ENCODE results near the gene PABPN1L. TPM values are rescaled to one million over a fixed set of nuclear protein-coding genes. Genes with fewer than 3 reads are reported as not detected.

The PABPN1L gene
- total RNA-seq, 6 experiments from 2014 or later: 0.37 TPM; not detected in 5

DNA sequence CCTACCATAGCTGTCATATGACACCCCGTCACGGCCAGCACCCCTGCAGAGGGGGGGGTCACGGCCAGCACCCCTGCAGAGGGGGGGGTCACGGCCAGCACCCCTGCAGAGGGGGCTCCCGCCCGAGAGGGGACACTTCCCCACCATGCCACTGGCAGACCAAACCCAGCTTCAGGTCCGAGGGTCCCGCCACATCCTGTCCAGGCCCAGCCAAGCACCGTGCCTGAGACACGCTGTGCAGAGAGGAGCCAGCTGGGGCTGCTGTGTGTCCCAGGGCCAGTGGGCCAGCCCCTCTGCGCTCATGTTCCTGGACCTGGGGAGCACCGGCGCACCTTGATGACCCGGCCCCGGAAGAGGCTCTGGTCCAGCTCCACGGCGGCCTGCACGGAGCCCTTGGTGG, 1.9 kb downstream of the PABPN1L start:
- Histone ChIP-seq H3K27me3 (no peaks in the 10 kb centered on the region), H3K27ac (no peak overlapping the region), H3K9me3 (no peaks in the 10 kb centered on the region), H3K36me3 (peaks cover 0 to 21% (median 5%) of the 10 kb centered on the region in 4 donors), H3K4me3 (no peak overlapping the region), H3K4me1 (no peaks in the 10 kb centered on the region)
- no peak for TF ChIP-seq POLR2A (IDR thresholded peaks at IDR 0.05)
- TF ChIP-seq, protein P1, sequence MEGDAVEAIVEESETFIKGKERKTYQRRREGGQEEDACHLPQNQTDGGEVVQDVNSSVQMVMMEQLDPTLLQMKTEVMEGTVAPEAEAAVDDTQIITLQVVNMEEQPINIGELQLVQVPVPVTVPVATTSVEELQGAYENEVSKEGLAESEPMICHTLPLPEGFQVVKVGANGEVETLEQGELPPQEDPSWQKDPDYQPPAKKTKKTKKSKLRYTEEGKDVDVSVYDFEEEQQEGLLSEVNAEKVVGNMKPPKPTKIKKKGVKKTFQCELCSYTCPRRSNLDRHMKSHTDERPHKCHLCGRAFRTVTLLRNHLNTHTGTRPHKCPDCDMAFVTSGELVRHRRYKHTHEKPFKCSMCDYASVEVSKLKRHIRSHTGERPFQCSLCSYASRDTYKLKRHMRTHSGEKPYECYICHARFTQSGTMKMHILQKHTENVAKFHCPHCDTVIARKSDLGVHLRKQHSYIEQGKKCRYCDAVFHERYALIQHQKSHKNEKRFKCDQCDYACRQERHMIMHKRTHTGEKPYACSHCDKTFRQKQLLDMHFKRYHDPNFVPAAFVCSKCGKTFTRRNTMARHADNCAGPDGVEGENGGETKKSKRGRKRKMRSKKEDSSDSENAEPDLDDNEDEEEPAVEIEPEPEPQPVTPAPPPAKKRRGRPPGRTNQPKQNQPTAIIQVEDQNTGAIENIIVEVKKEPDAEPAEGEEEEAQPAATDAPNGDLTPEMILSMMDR (IDR thresholded peaks at IDR 0.05): no peak
- intact Hi-C loops (cut with DNase I): loop anchor here in 1 of 2 donors (10.0 kb wide), 1 partner anchor 50 kb away; the partner anchor contains the start of gene APRT
- DNase-seq (no peak), ATAC-seq (no peak)
- no CpG with 5 or more reads among the region's 18 CpGs for WGBS (ENCODE audit: insufficient coverage, low coverage, low lambda C conversion rate, missing lambda C conversion rate)

DNA sequence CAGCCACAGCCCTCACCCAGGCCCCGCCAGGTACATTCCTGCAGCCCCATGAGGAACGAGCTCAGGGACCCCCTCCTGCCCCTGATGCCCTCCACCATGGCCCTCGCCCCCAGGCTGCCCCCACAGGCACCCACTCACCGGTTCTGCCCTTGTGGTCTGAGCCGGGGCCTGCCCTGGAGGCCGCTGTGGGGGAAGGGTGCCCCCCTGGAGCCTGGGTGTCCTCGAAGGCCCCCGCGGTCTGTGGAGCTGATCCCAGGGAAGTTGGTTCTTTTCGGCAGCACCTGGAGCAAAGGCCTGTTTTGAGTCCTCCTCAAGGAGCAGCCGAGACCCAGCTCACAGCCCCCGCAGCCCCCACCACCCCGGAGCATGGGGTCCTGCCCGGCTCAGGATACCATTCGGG, 2.4 kb downstream of the PABPN1L start:
- Histone ChIP-seq H3K36me3 (peaks cover 0 to 23% (median 5%) of the 10 kb centered on the region in 4 donors), H3K27ac (no peak overlapping the region), H3K9me3 (no peaks in the 10 kb centered on the region), H3K27me3 (no peaks in the 10 kb centered on the region), H3K4me3 (no peak overlapping the region), H3K4me1 (no peaks in the 10 kb centered on the region)
- WGBS (ENCODE audit: insufficient coverage, low coverage, low lambda C conversion rate, missing lambda C conversion rate): 88% methylated on average over 7 of the region's 15 CpGs
- intact Hi-C loops (cut with DNase I): loop anchor here in 1 of 2 donors (10.0 kb wide), 1 partner anchor 49 kb away; the partner anchor contains the start of gene APRT
- TF ChIP-seq, protein P1 (IDR thresholded peaks at IDR 0.05): no peak
- no peak for TF ChIP-seq POLR2A (IDR thresholded peaks at IDR 0.05)
- no peak for DNase-seq
- no peak for ATAC-seq

DNA sequence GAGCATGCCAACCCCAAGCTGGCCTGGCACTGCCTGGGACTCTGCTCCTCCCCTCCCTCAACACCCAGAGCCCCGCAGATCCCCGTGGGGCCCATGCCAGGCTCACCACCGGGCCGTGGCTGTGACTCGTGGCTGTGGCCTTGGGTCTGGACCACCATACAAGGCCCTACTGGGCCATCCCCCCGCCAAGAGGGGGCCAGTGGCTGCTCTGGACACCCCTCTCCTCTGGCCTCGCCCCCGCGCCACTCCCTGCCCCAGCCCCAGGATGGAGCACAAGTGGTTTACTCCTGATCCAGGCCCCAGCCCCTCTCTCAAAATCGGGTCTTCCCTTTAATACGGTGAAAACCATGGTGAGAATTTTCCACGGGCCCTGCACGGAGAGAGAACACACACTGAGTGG, 3.0 kb downstream of the PABPN1L start:
- ATAC-seq (no peak), DNase-seq (no peak)
- TF ChIP-seq POLR2A (IDR thresholded peaks at IDR 0.05): no peak
- TF ChIP-seq, protein P1 (IDR thresholded peaks at IDR 0.05): no peak
- Histone ChIP-seq H3K4me3 (no peak overlapping the region), H3K9me3 (no peaks in the 10 kb centered on the region), H3K36me3 (peaks cover 0 to 29% (median 5%) of the 10 kb centered on the region in 4 donors), H3K27me3 (no peaks in the 10 kb centered on the region), H3K27ac (no peak overlapping the region), H3K4me1 (no peaks in the 10 kb centered on the region)
- intact Hi-C loops (cut with DNase I): loop anchor here in 1 of 2 donors (10.0 kb wide), 1 partner anchor 49 kb away; the partner anchor contains the start of gene APRT
- 80% methylated on average over 1 of the region's 13 CpGs for WGBS (ENCODE audit: insufficient coverage, low coverage, low lambda C conversion rate, missing lambda C conversion rate)

DNA sequence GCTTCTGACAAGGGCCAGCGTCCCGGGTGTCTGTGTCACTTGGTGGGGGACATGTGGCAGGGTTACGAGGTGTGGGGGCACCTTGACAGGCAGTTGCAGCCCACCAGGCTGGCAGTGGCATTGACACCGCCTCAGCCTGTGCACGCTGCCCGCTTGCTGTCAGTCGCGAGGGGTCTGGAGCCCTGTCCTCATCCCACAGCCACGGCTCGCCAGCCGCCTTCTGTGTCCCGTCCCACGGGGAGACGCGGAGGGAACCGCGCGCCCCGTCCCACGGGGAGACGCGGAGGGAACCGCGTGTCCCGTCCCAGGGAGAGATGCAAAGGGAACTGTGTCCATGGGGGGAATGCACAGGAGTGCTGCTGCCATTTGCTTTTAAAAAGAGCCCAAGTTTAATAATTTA, 3.5 kb downstream of the PABPN1L start:
- H3K36me3 ChIP-seq: peaks cover 0 to 29% (median 5%) of the 10 kb centered on the region in 4 donors
- intact Hi-C loops (cut with DNase I): loop anchor here in 1 of 2 donors (10.0 kb wide), 1 partner anchor 48 kb away; the partner anchor contains the start of gene APRT
- H3K4me3 ChIP-seq: no peak overlapping the region
- H3K27ac ChIP-seq: no peak overlapping the region
- WGBS (ENCODE audit: insufficient coverage, low coverage, low lambda C conversion rate, missing lambda C conversion rate): 76% methylated on average over 5 of the region's 25 CpGs
- no peak for TF ChIP-seq POLR2A (IDR thresholded peaks at IDR 0.05)
- TF ChIP-seq, protein P1 (IDR thresholded peaks at IDR 0.05): no peak
- no peak for ATAC-seq
- DNase-seq: no peak
- peaks cover 0 to 4% (median 2%) of the 10 kb centered on the region in 4 donors for H3K4me1 ChIP-seq
- no peaks in the 10 kb centered on the region for H3K27me3 ChIP-seq
- no peaks in the 10 kb centered on the region for H3K9me3 ChIP-seq

Measured in right lobe of liver (tissue), 6 donors.